Measurements from ENCODE around the gene FGD5.
A peak's percentile ranks its signal among the peaks of the same experiment; 100 is the strongest.

FGD5 gene

DNA sequence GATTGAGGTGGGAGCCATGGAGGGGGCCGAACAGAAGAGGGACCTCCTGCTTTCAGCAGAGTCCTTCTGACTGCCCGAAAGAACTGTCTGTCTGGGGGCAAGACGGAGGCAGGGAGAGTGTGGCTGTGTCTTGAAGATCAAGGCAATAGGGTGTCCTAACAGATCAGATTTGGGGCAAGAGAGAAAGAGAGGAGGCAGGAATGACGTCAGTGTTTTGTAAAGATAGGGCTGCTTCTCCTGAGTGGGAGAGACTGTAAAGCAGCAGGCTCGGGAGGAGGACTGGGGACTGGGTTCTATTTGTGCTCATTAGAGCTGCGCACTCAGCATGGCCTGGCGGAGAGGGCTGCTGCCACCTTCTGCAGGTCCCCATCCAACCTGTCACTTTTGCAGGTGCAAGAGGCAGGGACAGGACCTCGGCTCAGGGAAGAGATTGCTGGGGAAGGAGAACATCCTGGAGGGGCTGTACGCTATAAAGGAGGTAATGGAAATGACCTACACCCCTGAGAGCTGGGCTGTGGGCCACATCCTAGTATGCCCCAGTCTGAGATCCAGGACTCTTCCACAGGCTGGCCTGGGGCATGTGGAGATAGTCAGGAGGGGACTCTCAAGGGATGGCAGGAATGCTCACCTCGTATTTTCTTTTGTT lies 29.0 kb upstream of the FGD5 start:
- DNase-seq: no peak

DNA sequence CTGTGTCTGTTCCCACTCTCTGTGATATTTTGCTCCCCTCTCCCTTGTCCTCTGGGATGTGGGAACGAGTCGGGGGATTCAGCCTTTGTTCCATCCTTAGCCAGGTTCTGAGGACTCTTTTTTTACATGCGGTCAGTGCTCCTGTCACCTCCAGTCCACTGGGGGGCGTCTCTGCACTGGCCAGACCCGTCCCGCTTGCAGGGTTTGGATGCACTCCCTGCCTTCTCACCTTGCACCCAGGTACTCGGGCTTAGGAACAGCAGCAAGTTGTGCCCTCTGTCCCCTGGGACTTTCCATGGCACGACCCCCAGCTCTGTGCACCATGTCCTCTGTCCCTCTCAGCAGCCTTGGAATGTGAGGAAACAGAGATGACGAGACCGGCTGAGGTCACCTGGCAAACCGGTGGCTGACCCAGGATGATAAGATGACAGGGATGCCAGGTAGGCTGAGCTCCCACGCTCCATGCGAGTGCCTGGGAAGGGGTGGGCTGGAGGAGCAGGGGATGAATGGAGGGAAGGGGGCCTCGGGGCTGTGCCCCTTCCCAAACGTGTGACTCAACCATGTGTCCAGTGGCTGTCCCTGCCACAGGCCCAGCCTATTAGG lies 27.3 kb upstream of the FGD5 start:
- peak; percentile 41 for DNase-seq

DNA sequence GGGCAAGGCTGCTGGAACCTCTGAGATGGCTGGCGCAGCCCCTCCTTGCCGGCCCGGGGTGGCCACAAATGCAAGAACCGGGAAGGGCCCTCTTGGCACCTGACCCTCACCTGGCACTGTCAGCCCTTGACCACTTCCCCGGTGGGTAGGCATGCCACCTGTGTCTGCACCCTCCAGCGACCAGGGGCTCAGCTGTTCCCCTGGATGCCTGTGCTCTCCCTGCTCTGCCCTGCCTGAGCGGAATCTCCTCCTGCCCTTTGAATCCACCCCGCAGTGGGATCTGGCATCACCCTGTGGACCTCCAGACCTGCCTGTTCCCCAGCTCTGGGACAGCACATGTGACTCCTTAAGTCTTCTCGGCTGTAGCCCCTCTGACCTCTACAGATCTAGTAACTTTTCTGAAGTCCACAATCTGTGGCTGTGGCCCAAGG lies 26.1 kb upstream of the FGD5 start:
- DNase-seq: no peak

DNA sequence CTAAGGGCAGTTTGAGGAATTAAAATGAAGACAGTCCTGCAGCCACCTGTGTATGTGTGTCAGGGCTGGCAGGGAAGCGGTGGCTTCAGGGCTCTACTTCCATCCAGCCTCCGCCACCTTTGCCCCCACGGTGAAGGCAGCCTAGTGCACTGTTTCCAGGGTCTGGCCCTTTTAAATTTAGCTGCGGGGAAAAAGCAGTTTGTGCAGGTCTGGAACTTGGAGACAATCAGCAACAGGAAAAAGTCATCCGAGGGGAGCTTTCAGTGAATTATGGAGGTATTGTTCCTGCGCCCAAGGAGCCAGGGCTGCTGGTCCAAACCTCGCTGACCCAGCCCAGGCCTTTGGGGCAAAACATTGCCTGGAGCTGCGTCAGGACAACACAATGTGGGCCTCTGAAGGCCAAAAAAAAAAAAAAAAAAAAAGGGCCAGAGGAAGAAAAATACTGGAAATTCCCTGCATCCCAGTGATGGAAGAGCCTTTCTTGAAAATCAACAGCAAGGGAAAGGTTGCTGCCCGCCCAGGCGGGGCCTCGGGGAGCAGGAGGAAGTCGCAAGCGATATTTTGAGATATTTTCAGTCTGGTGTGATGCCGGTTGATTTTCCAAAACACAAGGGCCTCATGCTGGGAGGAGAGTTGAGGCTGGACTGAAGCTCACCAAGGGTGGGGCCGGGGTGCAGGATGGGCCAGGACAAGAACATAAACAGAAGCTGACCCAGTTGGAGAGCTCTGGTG lies 25.5 kb upstream of the FGD5 start:
- no peak for DNase-seq

DNA sequence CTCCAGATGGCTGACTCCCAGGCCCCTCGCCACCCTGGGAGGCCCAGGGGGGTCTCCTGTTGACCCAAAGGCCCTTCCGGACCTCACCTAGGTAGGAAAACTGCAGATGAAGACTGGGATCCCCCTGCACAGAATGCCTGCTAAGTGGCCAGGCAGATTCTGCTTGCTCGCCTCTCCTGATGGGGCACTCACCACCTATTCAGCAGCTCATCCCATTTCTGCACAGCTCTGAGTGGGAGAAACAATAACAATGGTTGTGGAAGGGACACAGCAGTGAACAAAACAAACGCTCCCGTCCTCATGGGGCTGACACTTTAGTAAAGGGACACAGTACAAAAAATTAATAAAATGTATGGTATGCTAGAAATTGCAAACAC lies 24.9 kb upstream of the FGD5 start:
- DNase-seq: no peak

DNA sequence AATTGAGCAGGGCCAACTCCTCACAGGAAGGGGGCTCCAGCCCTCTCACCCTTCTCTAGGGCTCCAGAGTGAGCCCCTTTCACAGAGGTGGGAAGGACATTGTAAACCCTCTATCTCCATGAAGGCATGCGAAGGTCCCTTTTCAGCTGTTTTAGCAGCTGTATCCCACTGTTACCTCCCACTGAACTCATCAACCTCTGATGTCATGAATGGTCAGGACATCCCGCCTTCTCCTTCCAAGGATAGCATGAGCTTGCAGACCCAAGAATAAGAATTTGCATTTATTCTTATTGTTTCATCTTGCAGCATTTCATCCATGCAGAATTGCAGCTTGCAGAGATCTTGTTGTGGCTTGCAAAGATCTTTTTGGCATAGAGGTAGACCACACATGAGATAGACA lies 24.3 kb upstream of the FGD5 start:
- DNase-seq: no peak

DNA sequence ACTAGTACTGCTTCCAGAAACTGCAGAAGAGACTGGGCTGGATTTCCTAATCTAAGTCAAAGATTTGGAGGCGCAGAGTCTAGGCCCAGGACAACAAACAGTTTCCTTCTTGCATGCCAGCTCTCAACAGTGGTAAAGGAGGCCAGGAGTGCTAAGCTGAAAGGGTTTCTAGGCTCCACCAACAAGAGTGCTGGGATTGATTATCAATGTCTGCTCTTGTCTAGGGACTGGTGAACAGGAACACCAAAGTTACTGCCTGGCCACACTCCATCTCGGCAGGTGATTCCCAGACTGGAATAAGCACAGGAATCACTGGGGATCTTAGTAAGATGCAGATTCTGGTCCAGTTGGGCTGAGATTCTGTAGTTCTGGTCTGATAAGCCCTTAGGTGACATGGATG lies 22.8 kb upstream of the FGD5 start:
- no peak for DNase-seq

DNA sequence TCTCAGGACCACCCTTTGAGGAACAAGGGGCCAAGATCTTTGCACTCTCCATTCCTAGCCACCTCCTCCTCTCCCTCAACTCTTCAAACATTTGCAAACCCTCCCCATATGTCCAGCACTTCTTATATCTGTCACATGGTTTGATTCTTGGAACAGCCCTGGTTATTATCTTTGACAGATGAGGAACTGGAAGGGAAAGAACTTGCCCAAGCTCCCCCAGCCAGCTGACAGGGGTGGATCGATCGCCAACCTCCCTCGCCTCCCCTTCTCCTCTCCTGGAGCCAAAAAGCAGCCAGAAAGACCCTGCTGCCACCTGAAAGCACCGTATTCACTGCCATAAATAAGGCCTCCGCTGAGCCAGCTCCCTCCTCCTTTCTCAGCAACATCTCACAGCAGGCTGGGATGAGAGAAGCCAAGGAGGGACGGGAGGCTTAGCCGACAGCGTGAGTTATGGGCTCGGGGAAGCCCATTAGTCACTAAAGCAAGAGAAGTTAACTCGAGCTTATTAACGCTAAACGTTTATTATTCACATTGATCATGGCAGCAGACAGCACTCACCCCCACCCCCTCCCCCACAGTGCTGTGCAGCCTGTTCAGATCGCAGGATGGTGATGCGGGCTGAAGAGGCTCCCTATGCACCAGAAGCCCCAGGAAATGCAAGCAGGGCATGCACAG lies 22.2 kb upstream of the FGD5 start:
- DNase-seq: no peak

- DNase-seq: no peak
Measured at GRCh38 chr3:14797731-14798130, 21.0 kb upstream of the FGD5 start.

- no peak for DNase-seq
Measured at GRCh38 chr3:14798231-14798630, 20.5 kb upstream of the FGD5 start.

DNA sequence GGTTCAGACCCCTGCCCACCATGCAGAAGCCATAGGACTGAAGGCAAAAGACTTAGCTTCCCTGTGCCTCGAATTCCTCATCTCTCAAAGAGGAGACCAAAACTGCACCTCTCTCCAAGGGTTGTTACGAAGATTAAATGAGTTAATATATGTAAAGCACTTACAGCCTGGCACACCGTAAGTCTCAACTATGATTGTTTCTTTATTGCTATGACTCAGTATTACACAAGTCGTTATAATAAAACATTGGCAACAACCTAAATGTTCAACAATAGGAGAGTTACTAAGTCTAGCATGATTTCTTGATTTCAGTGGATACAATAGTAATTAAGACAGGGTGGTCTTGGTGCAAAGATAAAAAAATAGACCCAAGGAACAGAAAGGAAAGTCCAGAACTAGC lies 19.6 kb upstream of the FGD5 start:
- DNase-seq: no peak

DNA sequence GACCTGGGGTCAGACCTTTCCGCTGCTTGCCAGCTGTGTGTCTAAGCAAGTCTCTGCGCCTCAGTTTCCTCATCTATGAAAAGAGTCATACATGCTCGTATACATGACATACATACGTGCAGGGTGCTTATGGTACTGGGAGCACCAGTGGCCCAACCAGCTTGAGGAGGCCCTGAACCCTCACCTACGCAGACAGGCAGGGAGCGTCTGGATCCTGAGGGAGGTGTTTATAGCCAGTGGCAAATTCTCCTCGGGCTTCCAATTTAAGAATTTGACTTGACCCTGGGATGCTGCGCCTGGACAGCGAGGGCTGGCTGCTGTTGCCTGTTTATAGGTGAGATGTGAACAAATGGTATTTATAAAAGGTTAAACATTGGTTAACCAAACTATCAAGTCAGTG lies 17.7 kb upstream of the FGD5 start:
- DNase-seq: no peak

DNA sequence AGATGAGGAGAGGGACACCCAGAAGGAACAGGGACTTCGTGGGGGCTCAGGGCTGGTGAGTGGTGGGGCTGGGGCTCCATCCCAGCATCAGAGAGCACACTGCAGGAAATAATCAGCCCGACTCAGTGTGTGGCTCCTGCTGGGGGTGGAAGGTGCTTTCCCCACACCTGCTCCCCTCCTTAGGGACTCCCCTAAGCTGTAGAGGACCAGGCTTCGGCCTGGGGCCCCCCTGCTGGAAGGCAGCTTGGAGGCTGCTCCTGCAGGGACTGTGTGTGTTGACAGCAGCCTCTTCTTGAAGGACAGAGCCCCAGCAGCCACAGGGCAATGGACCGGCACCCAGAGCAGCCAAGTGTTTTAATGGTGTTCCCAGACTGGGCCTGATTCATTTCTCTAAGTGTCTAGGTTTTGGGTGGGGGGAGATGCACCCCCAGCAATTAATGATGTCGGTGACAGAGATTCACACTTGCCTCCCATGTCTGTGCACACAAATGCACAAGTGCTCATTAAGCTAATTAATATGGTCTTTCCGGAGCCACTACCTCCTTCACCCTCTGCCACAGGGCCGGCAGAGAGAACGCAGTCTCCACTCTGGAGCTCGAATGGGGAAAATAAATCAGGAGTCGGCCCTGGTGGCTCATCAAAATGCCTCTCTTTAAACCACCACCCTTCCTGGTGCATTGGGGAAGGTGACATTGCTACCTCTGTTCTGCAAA lies 16.9 kb upstream of the FGD5 start:
- DNase-seq: no peak

- no peak for DNase-seq
Measured at GRCh38 chr3:14802381-14802731, 16.4 kb upstream of the FGD5 start.

- DNase-seq: no peak
Measured at GRCh38 chr3:14803101-14803980, 15.4 kb upstream of the FGD5 start.

DNA sequence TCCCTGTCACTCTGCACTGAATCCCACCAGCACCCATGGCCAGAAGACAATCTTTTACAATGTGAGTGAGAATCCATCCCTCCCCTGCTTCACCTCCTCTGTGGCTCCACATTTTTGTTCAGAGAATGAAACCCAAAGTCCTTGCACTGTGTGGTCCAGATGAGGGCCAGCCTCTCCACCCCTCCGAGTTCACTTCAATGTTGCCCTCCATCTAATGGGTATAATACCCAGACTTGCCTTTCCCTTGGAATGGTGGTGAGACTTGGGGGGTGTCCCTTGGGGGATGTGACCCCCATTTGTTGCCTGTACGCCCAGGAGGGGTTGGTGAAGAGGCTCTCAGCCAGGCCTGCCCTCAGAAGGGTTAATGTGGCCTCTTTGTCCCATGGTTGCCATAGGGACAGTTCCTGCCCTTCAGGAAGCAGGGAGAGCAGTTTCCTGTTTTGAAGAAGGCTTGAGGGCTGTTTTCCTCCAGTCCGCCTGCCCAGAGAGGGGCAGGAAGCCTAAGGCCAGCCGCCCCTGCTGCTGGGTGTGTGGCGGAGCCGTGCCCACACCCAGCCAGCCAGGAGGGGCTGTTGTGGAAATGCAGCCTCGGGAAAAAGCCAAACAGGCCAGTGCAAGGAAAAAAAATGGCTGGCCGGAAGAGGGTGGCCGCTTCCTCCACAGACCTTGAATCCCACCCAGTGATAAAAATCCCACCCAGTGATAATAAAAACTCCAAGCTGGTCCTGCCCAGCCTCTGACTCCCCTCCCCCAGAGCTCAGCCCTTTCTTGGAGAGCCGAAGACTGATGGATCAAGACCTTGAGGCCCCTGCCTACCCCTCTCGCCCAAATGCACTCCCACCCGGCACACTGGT lies 14.6 kb upstream of the FGD5 start:
- DNase-seq: no peak

GRCh38 chr3:14804835-14805780 lies 13.7 kb upstream of the FGD5 start:
- DNase-seq: no peak

GRCh38 chr3:14805961-14806537 lies 12.7 kb upstream of the FGD5 start:
- no peak for DNase-seq

DNA sequence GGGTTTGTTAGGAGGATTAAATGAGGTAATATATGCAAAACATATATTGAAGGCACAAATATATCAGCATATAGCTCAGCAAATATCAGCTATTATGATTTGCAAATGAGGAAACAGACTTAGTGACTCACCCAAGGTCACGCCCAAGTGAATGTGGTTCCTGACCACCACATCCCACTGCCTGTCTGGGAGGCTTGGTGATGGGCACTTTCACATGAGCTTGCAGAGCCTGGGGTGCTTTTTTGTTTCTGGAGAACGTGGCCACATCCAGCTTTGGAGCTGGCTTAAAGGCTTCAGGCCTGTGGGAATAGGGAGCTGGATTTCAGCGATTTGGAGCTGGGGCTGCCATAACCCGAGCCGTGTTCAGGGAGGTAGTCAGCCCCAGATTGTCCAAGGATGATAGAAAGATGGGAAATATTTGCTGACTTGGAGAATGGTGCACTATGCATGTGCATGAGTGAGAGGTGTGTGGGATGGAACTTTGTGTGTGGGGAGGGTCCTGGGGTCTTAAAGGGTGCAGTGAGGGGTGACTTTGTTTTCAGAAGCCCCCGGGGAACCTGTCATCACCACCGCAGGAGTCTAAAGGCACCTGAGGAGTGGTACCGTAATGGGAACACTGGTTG lies 12.0 kb upstream of the FGD5 start:
- DNase-seq: peak; percentile 44
